HG03354 (cell line): Measurements from ENCODE around the gene RIMS4.

Source experiments
- ATAC-seq: cut with Tn5 transposase; IDR thresholded peaks from one replicate; pipeline ENCODE4 v1.9.1; 2021; ENCODE audit warnings: mild to moderate bottlenecking; ENCODE audit not compliant: unreplicated experiment, poor library complexity, severe bottlenecking

RIMS4 gene

GRCh38 chr20:44709380-44709779 lies 101.0 kb downstream of the RIMS4 start:
- ATAC-seq: no peak

DNA sequence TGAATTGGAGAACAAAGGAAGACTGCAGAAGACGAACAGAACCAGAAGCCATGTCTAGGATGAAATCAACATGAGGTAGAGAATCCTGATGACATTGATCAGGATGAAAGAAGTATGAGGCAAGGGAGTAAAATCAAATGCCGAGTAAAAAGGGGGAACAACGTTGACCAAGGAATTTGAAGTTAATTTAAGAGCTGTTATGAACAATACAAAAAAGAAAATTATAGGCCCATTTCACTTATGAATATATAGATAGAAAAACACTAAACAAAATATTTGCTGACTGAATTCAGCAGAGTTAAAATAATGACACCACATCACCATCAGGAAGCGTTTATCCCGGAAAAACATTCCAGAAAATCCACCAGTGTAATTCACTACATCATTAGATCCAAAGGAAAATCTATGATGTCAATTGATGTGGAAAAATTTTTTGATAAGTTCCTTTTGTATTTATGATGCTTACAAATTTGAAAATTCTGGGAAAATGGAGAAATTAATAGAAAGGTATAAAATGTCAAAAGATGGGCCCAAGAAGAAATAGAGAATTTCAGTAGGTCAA lies 103.2 kb downstream of the RIMS4 start:
- ATAC-seq: no peak

DNA sequence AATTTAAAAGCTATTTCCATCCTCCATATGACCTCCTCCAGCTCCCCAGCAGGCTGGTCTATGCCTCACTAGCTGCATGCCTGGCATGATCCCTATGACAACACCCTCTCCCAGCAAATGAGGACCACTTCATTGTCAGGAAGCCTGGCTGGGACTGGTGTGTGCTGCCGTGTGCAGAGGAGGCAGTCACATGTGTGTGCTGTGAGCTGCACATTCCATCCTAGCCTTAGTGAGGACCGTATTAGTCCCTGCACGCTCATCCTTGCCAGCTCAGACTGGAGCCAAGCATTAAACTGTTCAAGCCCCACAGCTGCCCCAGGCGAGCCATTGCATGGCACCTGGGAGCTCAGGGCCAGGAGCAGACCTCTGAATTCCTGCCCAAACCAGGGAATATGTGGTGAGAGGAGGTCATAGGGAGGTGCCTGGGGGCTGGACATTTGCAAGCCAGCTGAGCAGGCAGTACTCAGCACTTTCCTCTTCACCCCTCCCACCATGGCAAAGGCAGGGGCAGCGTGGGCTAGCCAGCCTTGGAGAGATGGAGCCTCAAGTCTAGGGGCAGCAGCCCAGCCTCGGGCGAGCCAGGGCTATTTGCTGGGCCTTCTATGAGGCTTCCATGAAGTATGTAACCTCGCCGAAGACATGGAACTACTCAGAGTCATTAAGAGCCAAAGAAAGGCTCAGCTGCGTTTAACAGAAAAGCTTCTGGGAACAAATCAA lies 103.9 kb downstream of the RIMS4 start:
- ATAC-seq: no peak

GRCh38 chr20:44705364-44706094 lies 104.8 kb downstream of the RIMS4 start:
- ATAC-seq: no peak

- ATAC-seq: no peak
Measured at GRCh38 chr20:44704551-44704971, 105.8 kb downstream of the RIMS4 start.

- ATAC-seq: no peak
Measured at GRCh38 chr20:44703956-44704488, 106.3 kb downstream of the RIMS4 start.

DNA sequence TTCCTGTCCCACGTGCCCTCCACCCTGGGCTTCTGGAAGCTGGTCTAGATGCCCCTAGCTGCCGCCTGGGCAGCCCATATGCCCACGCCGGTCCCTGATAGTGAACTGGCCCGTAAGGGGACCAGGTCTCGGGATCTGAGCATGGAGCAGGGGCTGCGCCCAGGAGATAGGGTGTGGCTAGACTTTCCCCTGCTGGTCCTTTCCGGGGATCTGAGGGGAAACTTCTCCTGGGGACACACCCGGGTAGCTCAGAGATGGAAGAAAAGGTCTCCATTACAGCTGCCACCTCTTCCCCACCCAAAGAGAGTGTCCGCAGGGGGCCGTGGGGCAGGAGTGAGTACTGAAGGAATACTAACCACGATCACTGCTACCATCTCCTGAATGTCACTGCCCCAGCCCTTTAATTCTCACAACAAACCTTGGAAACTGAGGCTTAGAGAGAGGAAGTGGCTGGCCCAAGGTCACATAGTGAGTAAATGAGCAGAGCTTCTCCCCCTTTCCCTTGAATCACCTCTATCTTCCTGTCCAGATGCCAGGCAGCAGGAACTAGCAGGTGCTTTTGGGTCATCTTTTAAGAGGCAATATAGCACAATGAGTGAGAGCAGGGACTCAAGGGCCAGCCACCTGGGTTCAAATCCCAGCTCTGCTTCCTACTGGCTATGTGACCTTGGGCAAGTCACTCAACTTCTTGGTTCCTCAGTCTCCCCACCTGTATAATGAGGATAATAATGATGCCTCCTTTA lies 107.0 kb downstream of the RIMS4 start:
- ATAC-seq: no peak

- ATAC-seq: peak; percentile 57
Measured at GRCh38 chr20:44702776-44703175, 107.6 kb downstream of the RIMS4 start.

GRCh38 chr20:44701858-44702256 lies 108.5 kb downstream of the RIMS4 start:
- no peak for ATAC-seq
